Suppressor macrophage treated with lipopolysaccharide for 1 hour (primary cell): ENCODE measurements around the gene VNN1.

Experiments
- DNase-seq, 3 donors: peaks; one replicate each; pipeline ENCODE4 v3.0.0-alpha.2; 2020 to 2022

Gene VNN1

GRCh38 chr6:132713352-132714134, at the start of gene VNN1:
VNN1 (minus strand) TSS chr6:132714055; CDS start chr6:132714035, 20 bp downstream.
- DNase-seq: peak; percentile 82 to 94 (median 92)

DNA sequence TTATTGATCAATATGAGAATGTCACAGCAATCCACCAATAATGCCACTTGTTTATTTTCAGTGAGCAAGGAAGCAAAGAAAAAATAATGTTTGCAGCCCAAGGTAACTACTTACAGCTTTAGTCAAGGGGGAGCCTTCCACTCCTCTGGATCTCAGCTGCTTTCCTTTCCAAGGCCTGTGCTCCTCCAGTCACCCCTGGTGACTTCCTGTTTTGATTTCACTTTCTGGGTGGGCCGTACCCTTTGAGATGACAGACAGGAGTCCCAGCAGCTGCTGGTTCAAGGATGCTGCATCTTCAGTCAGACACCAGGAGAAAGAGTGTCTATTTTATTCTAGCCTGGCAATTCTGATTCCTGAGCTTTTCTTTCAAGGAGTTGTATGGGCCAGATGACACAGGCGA, 49.4 kb upstream of the VNN1 start:
- DNase-seq: peak; percentile 73 to 77 (median 74)

DNA sequence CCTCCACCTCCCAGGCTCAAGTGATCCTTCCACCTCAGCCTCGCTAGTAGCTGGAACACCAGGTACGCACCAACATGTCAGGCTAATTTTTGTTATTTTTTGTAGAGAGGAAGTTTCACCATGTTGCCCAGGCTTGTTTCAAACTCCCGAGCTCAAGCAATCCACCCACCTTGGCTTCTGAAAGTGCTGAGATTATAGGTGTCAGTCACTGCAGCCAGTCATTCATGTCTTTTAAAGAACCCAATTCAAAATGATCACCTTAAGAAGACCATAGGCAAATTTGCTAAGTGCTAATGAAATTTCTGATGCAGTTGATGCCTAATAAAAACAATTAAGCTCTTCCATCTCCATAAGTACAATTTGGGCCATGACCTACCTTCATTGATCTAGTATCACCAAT, 46.4 kb upstream of the VNN1 start:
- no peak for DNase-seq

GRCh38 chr6:132758689-132759088, 44.8 kb upstream of the VNN1 start:
- no peak for DNase-seq

DNA sequence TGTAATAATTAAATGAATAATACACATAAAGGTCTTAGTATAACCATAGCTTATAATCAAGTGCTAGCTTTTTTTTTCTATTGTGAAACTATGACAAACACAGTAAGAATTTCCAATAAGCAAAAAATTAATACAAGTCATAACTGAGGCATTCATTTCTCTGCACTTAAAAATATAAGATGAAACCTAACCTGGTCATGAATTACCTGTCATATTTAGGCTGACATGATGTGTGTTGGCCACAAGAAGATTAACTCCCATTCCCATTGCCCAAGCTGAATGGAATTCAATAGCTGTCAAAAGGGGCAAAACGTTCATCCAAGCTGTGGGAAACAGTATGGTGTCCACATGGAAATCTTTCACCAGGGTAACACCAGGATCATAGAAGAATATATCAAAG, 38.4 kb upstream of the VNN1 start:
- DNase-seq: no peak

GRCh38 chr6:132751828-132752227, 38.0 kb upstream of the VNN1 start:
- DNase-seq: no peak

GRCh38 chr6:132751306-132751705, 37.5 kb upstream of the VNN1 start:
- peak; percentile 55 to 73 (median 70) for DNase-seq

- DNase-seq: no peak
Measured at GRCh38 chr6:132750455-132751248, 36.8 kb upstream of the VNN1 start.

DNA sequence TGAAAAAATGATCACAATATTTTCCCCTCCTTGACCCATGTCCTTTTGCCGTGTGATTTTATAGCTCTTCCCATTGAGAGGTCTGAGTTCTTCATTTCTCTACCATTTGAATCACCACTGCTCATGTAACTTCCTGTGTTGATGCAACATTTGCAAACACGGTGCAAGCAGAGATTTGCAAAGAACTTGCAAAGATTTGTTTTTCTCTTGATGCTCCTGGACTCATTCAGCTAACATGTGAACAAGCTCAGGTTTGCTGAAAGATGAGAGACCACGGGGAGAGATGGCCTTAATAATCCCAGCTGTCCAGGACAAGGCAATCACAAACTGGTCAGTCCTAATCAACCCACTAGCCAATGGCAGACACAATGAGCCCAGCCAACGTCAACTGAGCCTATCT, 35.3 kb upstream of the VNN1 start:
- DNase-seq: peak; percentile 60 to 88 (median 82)

DNA sequence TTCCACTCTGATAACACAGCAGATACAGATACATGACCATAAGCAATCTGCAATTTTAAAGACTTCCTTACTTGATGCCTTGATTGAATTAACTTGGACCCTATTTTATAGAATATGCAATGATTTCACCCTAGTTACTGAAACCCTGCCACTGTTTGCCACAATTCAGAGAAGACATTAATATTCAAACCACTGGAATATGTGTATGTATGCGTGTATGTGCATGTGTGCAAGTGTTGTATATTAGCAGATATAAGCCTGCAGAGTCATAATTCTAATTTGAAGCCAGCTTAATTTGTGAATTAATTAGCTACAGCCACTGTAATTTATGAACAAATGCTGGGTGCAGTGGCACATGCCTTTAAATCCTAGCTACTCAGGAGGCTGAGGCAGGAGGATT, 34.6 kb upstream of the VNN1 start:
- DNase-seq: no peak

GRCh38 chr6:132746048-132746447, 32.2 kb upstream of the VNN1 start:
- DNase-seq: peak; percentile 48 to 68 (median 63)

DNA sequence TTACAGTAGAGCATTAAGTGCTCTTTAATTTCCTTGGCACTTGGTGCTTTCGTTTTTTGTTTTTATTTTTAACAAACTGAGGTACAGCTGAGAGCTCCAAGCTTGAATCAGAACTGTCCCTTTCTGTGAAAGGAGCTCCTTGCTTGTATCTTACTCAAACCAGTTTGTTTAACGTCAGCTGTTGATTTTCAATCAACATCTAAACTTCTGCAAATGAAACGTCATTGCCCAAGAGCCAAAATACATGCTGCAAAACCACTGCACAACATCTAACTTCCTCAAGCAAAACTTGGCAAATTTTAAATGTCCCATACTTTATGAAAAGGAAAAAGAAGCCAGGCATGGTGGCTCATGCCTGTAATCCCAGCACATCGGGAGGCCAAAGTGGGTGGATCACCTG, 28.6 kb upstream of the VNN1 start:
- peak; percentile 60 to 82 (median 79) for DNase-seq

- DNase-seq: no peak
Measured at GRCh38 chr6:132741281-132741680, 27.4 kb upstream of the VNN1 start.

GRCh38 chr6:132736239-132736638, 22.4 kb upstream of the VNN1 start:
- DNase-seq: peak; percentile 69 to 93 (median 85)

- DNase-seq: peak; percentile 54 to 84 (median 79)
Measured at GRCh38 chr6:132734694-132735236, 20.9 kb upstream of the VNN1 start.

DNA sequence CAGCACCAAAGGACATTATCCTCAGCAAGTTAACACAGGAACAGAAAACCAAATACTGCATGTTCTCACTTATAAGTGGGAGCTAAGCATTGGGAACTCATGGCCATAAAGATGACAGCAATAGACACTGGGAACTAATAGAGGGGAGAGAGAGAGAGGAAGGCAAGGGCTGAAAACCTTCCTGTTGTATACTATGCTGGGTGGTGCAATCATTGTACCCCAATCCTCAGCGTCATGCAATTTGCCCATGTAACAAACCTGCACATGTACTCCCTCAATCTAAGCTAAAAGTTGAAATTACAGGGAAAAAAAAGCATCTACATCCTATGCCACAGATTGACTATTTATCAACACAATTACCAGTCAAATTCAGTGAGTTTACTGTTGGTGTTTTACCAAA, 20.0 kb upstream of the VNN1 start:
- no peak for DNase-seq

DNA sequence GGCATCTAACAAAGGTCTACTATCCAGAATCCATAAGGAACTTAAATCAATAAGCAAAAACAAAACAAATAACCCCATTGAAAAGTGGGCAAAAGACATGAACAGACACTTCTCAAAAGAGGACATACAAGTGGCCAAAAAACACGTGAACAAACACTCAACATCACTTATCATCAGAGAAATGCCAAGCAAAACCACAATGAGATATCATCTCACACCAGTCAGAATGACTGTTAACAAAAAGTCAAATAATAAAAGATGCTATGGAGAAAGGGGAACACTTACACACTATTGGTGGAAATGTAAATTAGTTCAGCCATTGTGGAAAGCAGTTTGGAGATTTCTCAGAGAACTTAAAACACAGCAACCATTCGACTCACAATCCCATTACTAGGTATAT, 19.4 kb upstream of the VNN1 start:
- peak in 1 of 3 donors; percentile 31 for DNase-seq

DNA sequence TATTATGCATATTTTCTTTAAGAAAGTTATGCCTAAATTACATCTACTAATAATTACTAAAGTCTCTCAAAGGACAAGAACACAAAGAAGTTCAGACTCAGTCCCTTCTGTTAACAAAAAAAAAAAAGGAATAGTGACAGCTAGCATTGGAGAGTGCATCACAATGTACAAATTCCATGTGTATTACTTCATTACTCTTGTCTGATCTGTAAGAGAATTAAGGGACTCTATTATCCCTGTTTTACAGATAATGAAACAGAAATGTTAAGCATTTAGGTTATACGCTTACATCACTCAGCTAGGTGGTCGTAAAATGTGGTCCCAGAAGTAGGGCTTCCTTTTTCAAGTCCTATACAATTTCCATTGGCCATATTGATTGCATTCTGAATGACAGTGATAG, 17.2 kb upstream of the VNN1 start:
- DNase-seq: no peak

DNA sequence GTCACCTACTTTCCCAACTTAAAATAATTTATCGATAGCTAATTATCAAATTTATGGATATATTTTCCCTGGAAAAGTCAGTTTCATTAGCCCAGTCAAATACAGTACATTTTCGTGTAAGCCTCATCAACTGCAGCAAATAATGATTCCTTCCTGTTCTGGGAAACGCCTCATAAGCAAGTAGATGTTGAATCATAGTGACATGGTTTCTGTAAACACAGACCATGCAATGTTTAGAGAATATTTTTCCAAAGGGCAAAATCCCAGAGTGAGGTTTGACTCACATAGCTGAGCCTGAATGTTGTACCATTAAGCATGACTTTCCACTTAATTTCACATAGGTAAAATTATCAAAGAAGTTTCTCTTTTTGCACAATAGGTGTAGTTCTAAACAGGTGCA, 16.7 kb upstream of the VNN1 start:
- peak; percentile 56 to 87 (median 74) for DNase-seq

- no peak for DNase-seq
Measured at GRCh38 chr6:132728616-132729015, 14.8 kb upstream of the VNN1 start.

GRCh38 chr6:132726608-132726975, 12.7 kb upstream of the VNN1 start:
- DNase-seq: no peak

DNA sequence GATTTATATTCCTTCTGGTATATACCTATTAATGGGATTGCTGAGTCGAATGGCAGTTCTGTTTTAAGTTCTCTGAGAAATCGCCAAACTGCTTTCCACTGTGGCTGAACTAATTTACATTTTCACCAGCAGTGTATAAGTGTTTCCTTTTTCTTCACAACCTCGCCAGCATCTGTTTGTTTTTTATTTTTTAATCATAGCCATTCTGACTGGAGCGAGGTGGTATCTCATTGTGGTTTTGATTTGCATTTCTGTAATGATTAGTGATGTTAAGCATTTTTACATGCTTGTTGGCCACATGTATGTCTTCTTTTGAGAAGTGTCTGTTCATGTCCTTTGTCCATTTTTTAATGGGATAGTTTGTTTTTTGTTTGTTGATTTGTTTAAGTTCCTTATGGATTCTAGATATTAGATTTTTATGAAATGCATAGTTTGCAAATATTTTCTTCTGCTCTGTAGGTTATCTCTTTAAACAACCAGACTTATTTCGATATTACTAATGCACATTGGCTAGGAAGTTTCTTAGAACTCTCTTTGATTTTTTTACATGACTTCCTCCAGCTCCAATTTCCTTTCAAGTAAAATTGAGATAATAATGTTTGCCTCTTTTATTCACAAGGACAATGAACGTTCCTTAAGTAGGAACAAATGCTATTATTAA, 12.2 kb upstream of the VNN1 start:
- DNase-seq: no peak

GRCh38 chr6:132725471-132725870, 11.6 kb upstream of the VNN1 start:
- DNase-seq: no peak
